OCI-LY3 (cell line): ENCODE measurements around the gene CFAP221.

ENCODE experiments used
- H2AFZ ChIP-seq: fragments of 200-600, 300-600 bp; shearing (Covaris generic); 2 replicates; pipeline ENCODE4 v1.6.0; 2014; ENCODE audit warnings: antibody characterized with exemption, low read depth, low read length
- H3K27ac ChIP-seq: fragments of 200-600, 300-600 bp; sonication (generic); 2 replicates; pipeline ENCODE4 v1.5.1; 2014; ENCODE audit warnings: mild to moderate bottlenecking, low read length, moderate library complexity, mixed read lengths
- H3K27me3 ChIP-seq: fragments of 200-600, 300-600 bp; sonication (generic); 2 replicates; pipeline ENCODE4 v1.6.1; 2014; ENCODE audit warnings: low read depth, low read length, mixed read lengths
- H3K36me3 ChIP-seq: fragments of 200-600, 300-600 bp; sonication (generic); replicated peaks from 2 replicates; pipeline ENCODE3; 2014; ENCODE audit warnings: low read depth, low read length, mixed read lengths
- H3K4me1 ChIP-seq: fragments of 300-600, 200-600 bp; sonication (generic); 2 replicates; pipeline ENCODE4 v1.6.1; 2014; ENCODE audit warnings: low read length, mixed read lengths
- H3K4me2 ChIP-seq: fragments of 200-600, 300-600 bp; sonication (generic); 2 replicates; pipeline ENCODE4 v1.6.1; 2014; ENCODE audit warnings: low read length, mixed read lengths
- H3K4me3 ChIP-seq: fragments of 300-600, 200-600 bp; sonication (generic); 2 replicates; pipeline ENCODE4 v1.5.1; 2014; ENCODE audit warnings: antibody characterized with exemption, mild to moderate bottlenecking, low read length, moderate library complexity
- H3K79me2 ChIP-seq: fragments of 300-600, 200-600 bp; shearing (Covaris generic); 2 replicates; pipeline ENCODE4 v1.6.1; 2014; ENCODE audit warnings: mild to moderate bottlenecking, low read length, mixed read lengths
- H3K9ac ChIP-seq: fragments of 300-600, 200-600 bp; shearing (Covaris generic); 2 replicates; pipeline ENCODE4 v1.6.0; 2014; ENCODE audit warnings: mild to moderate bottlenecking, low read length, moderate library complexity
- H3K9me3 ChIP-seq: fragments of 200-600, 300-600 bp; shearing (Covaris generic); 2 replicates; pipeline ENCODE4 v1.6.1; 2014; ENCODE audit warnings: low read length, mixed read lengths; ENCODE audit not compliant: insufficient read depth
- H4K20me1 ChIP-seq: fragments of 200-600, 300-600 bp; sonication (generic); 2 replicates; pipeline ENCODE4 v1.6.1; 2016; ENCODE audit warnings: low read length, mixed read lengths; ENCODE audit not compliant: insufficient read depth
- CTCF ChIP-seq: fragments of 200-600, 300-600 bp; sonication (generic); IDR thresholded peaks from 2 replicates; pipeline ENCODE4 v1.5.1; 2014; ENCODE audit warnings: antibody characterized with exemption, low read length, low read depth
- EZH2phosphoT487 ChIP-seq: fragments of 200-600 bp; shearing (Covaris generic); IDR thresholded peaks from 2 replicates; pipeline ENCODE4 v1.6.1; 2018; ENCODE audit warnings: antibody characterized with exemption, mixed run types, low read depth

CFAP221 gene

GRCh38 chr2:119549241-119549640 lies 5.0 kb downstream of the CFAP221 start:
- Histone ChIP-seq H3K4me3 (no peak overlapping the region), H3K27me3 (peaks cover 9% of the 10 kb centered on the region), H3K36me3 (no peaks in the 10 kb centered on the region), H3K79me2 (no peaks in the 10 kb centered on the region), H3K27ac (no peak overlapping the region), H3K4me1 (no peaks in the 10 kb centered on the region), H3K4me2 (no peak overlapping the region), H3K9me3 (no peaks in the 10 kb centered on the region), H4K20me1 (no peaks in the 10 kb centered on the region), H3K9ac (no peak overlapping the region), H2AFZ (no peak overlapping the region)
- TF ChIP-seq EZH2phosphoT487 (no peak), CTCF (no peak)

GRCh38 chr2:119550346-119550745 lies 6.1 kb downstream of the CFAP221 start:
- no peaks in the 10 kb centered on the region for H3K79me2 ChIP-seq
- no peaks in the 10 kb centered on the region for H3K4me1 ChIP-seq
- H3K27me3 ChIP-seq: peaks cover 16% of the 10 kb centered on the region
- H3K9ac ChIP-seq: no peak overlapping the region
- no peaks in the 10 kb centered on the region for H3K9me3 ChIP-seq
- no peak overlapping the region for H3K4me2 ChIP-seq
- H4K20me1 ChIP-seq: no peaks in the 10 kb centered on the region
- H3K4me3 ChIP-seq: no peak overlapping the region
- H2AFZ ChIP-seq: no peak overlapping the region
- no peaks in the 10 kb centered on the region for H3K36me3 ChIP-seq
- no peak for TF ChIP-seq EZH2phosphoT487
- TF ChIP-seq CTCF: no peak
- no peak overlapping the region for H3K27ac ChIP-seq

- Histone ChIP-seq H3K4me2 (no peak overlapping the region), H2AFZ (no peak overlapping the region), H3K4me3 (no peak overlapping the region), H4K20me1 (no peaks in the 10 kb centered on the region), H3K27me3 (peaks cover 16% of the 10 kb centered on the region), H3K4me1 (no peaks in the 10 kb centered on the region), H3K27ac (no peak overlapping the region), H3K79me2 (no peaks in the 10 kb centered on the region), H3K9ac (no peak overlapping the region), H3K36me3 (no peaks in the 10 kb centered on the region), H3K9me3 (no peaks in the 10 kb centered on the region)
- no peak for TF ChIP-seq CTCF
- TF ChIP-seq EZH2phosphoT487: no peak
Observed at GRCh38 chr2:119550856-119551255, 6.6 kb downstream of the CFAP221 start.

- Histone ChIP-seq H3K9ac (no peak overlapping the region), H3K4me3 (no peak overlapping the region), H2AFZ (no peak overlapping the region), H3K9me3 (no peaks in the 10 kb centered on the region), H3K4me1 (no peaks in the 10 kb centered on the region), H4K20me1 (no peaks in the 10 kb centered on the region), H3K79me2 (no peaks in the 10 kb centered on the region), H3K27ac (no peak overlapping the region), H3K4me2 (no peak overlapping the region), H3K27me3 (peaks cover 16% of the 10 kb centered on the region), H3K36me3 (no peaks in the 10 kb centered on the region)
- TF ChIP-seq CTCF (no peak), EZH2phosphoT487 (no peak)
Observed at GRCh38 chr2:119552902-119553301, 8.7 kb downstream of the CFAP221 start.
